Measurements from ENCODE around the gene FUBP3.

FUBP3 gene

DNA sequence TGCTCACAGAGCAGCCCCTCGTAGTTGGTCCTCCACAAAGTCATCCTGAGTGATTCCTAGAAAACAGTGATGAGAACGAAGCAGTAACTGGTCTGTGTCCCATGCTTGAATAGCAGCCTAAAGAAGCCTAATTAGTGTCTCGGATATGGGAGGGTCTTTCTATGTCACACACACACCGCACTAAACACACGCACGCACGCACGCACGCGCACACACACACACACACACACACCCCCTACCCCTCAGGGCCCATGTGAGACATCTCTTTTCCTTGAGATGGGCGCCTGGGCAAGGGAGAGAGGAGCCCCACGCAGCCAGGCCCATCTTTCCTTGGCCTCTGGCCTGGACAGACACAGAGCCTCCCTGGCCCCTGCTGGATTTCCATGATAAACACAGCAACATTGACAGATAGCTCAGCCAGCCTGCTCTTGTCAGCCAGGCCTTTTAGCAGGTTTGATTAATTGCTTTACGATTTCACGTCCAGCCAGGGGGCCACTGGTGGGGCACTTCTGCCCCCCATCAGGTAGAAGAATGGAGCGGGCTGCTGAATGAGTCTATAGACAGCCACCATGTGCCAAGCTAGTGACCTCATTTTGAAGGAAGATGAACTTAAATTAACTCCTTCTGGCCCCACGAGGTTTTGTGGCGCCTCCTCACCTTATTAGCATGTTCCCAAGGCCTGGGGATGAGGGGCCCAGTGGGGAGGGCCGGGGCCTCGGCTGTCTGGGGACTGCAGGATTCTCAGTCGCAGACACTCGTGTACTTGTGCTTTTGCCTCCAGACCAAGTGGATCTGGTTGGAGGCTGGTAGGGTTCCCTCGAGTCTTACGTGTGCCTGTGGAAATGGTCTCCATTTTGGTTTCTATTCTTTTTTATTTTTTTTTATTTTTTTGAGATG lies 48.8 kb downstream of the FUBP3 start:
- TF ChIP-seq, protein P1, sequence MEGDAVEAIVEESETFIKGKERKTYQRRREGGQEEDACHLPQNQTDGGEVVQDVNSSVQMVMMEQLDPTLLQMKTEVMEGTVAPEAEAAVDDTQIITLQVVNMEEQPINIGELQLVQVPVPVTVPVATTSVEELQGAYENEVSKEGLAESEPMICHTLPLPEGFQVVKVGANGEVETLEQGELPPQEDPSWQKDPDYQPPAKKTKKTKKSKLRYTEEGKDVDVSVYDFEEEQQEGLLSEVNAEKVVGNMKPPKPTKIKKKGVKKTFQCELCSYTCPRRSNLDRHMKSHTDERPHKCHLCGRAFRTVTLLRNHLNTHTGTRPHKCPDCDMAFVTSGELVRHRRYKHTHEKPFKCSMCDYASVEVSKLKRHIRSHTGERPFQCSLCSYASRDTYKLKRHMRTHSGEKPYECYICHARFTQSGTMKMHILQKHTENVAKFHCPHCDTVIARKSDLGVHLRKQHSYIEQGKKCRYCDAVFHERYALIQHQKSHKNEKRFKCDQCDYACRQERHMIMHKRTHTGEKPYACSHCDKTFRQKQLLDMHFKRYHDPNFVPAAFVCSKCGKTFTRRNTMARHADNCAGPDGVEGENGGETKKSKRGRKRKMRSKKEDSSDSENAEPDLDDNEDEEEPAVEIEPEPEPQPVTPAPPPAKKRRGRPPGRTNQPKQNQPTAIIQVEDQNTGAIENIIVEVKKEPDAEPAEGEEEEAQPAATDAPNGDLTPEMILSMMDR (IDR thresholded peaks at IDR 0.05), result no peak

DNA sequence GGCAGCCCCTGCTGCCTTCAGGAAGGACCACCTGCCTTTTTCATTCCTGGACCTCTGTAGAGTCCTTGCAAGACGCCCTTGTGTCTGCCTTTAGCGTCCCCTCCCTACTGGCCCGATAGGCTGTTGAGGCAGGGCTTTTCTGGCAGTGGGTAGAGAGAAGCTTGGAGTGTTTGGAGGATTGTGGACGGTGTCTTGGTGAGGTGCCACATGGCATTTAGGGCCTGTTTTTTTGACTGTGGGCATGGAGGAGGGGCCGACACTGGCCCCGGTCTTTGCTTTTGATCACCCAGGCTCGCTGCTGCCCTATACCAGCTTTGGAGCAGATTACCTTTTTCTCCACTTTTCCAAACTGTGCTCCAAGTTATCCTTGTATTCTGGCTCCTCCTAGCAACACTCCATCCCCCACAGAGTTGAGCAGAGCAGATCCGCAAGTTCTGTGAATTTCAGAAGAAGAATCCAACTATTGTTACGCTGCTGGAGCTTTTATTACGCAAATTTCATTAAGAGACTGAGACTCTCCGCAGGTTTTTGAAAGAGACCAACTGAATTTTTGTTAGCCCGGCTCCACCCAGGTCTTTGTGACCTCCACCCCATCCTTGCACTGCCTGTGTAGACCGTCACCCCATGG lies 50.2 kb downstream of the FUBP3 start:
- TF ChIP-seq, protein P1 (IDR thresholded peaks at IDR 0.05), result no peak

GRCh38 chr9:130630071-130630450 lies 50.7 kb downstream of the FUBP3 start:
- TF ChIP-seq, protein P1 (IDR thresholded peaks at IDR 0.05), result no peak

GRCh38 chr9:130630506-130631330 lies 51.3 kb downstream of the FUBP3 start:
- TF ChIP-seq, protein P1 (IDR thresholded peaks at IDR 0.05), result no peak

- TF ChIP-seq, protein P1 (IDR thresholded peaks at IDR 0.05), result no peak
Measured at GRCh38 chr9:130631331-130632080, 52.1 kb downstream of the FUBP3 start.

DNA sequence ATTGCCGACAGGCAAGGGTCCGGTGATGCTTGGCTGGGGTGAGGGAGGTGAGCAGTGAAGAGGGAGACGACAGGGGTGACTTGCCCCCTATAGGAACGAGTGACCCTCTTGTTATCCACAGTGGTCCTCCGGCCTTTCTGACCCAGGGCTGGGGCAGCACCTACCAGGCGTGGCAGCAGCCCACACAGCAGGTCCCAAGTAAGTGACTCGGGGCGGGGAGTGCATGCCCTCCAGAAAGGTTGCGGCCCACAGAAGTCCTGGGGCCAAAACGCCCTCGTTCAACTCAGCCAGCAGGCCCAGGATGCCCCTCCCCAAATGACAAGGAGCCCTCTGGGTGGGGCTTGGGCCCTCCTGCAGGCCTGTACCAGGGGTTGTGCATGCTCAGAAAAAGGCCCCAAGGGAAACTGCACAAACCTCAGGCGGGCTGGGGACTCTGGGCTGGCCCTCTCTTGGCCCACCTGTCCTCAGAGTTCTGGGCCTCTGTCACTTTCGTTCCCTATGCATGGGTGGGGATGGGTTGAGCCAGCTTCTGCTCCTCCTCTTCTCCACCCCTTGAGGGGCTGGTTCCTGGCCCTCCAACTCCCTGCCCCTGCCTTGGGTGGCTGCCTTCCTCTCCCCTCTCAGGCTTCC lies 52.8 kb downstream of the FUBP3 start:
- TF ChIP-seq, protein P1 (IDR thresholded peaks at IDR 0.05), result no peak
